ENCODE measurements around the gene PRSS21. TPM values are rescaled to one million over a fixed set of nuclear protein-coding genes. Genes with fewer than 3 reads are reported as not detected.

The PRSS21 gene
- total RNA-seq, 1 donor from 2014 or later = not detected

- no peak for DNase-seq (ENCODE audit: low spot score in 2 of 2)
- TF ChIP-seq CTCF (IDR thresholded peaks at IDR 0.05) = no peak
- H3K4me3 ChIP-seq = no peak overlapping the region
- H3K27ac ChIP-seq = no peak overlapping the region
- H3K9me3 ChIP-seq = peaks cover 0 to 14% of the 10 kb centered on the region in 2 donors
- peaks cover 3% of the 10 kb centered on the region for H3K27me3 ChIP-seq
- no peaks in the 10 kb centered on the region for H3K36me3 ChIP-seq
- intact Hi-C loops (cut with DNase I) = no loop called here
- no peaks in the 10 kb centered on the region for H3K4me1 ChIP-seq
Observed at GRCh38 chr16:2799859-2800226, 17.2 kb upstream of the PRSS21 start.

- H3K9me3 ChIP-seq = peaks cover 0 to 14% of the 10 kb centered on the region in 2 donors
- DNase-seq (ENCODE audit: low spot score in 2 of 2) = no peak
- intact Hi-C loops (cut with DNase I) = no loop called here
Observed at GRCh38 chr16:2803545-2804195, 13.4 kb upstream of the PRSS21 start.

DNA sequence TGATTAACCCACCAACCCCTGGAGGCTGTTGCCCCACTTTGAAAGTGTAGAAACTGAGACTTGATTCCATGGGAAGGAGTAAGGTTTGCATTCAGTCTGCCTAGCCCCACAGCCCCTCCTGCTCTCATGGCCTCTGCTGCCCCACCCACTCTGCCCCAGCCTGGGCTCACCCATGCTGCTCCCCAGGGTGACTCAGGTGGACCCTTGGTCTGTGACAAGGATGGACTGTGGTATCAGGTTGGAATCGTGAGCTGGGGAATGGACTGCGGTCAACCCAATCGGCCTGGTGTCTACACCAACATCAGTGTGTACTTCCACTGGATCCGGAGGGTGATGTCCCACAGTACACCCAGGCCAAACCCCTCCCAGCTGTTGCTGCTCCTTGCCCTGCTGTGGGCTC is 12.3 kb upstream of the PRSS21 start:
- intact Hi-C loops (cut with DNase I) = no loop called here
- H3K36me3 ChIP-seq = no peaks in the 10 kb centered on the region
- H3K9me3 ChIP-seq = peaks cover 0 to 14% of the 10 kb centered on the region in 2 donors
- no peak for TF ChIP-seq CTCF (IDR thresholded peaks at IDR 0.05)
- H3K4me3 ChIP-seq = no peak overlapping the region
- no peak for DNase-seq (ENCODE audit: low spot score in 2 of 2)
- no peaks in the 10 kb centered on the region for H3K27me3 ChIP-seq
- no peaks in the 10 kb centered on the region for H3K4me1 ChIP-seq
- no peak overlapping the region for H3K27ac ChIP-seq

More at GRCh38 chr16:2803545-2804195, 13.4 kb upstream of the PRSS21 start:
- H3K4me1 ChIP-seq = no peaks in the 10 kb centered on the region
- H3K4me3 ChIP-seq = no peak overlapping the region
- no peak overlapping the region for H3K27ac ChIP-seq
- no peaks in the 10 kb centered on the region for H3K27me3 ChIP-seq
- no peaks in the 10 kb centered on the region for H3K36me3 ChIP-seq
- TF ChIP-seq CTCF (IDR thresholded peaks at IDR 0.05) = no peak

- no peak for DNase-seq (ENCODE audit: low spot score in 2 of 2)
- no peaks in the 10 kb centered on the region for H3K4me1 ChIP-seq
- no peaks in the 10 kb centered on the region for H3K27me3 ChIP-seq
- no peak for TF ChIP-seq CTCF (IDR thresholded peaks at IDR 0.05)
- H3K36me3 ChIP-seq = no peaks in the 10 kb centered on the region
- no peak overlapping the region for H3K27ac ChIP-seq
- H3K4me3 ChIP-seq = no peak overlapping the region
- peaks cover 0 to 14% of the 10 kb centered on the region in 2 donors for H3K9me3 ChIP-seq
- intact Hi-C loops (cut with DNase I) = no loop called here
Observed at GRCh38 chr16:2806286-2806685, 10.8 kb upstream of the PRSS21 start.

- no peaks in the 10 kb centered on the region for H3K36me3 ChIP-seq
- H3K4me3 ChIP-seq = no peak overlapping the region
- H3K27ac ChIP-seq = no peak overlapping the region
- H3K9me3 ChIP-seq = peaks cover 0 to 14% of the 10 kb centered on the region in 2 donors
- no peak for TF ChIP-seq CTCF (IDR thresholded peaks at IDR 0.05)
- DNase-seq (ENCODE audit: low spot score in 2 of 2) = no peak
- H3K4me1 ChIP-seq = peaks cover 0 to 5% of the 10 kb centered on the region in 2 donors
- intact Hi-C loops (cut with DNase I) = no loop called here
- H3K27me3 ChIP-seq = no peaks in the 10 kb centered on the region
Observed at GRCh38 chr16:2808181-2808580, 8.9 kb upstream of the PRSS21 start.

All from ascending aorta (tissue), 2 donors.